Erythroblast (primary cell): ENCODE data around the gene GRHL3.

ENCODE experiments used
- GATA1 ChIP-seq: IDR thresholded peaks from 2 replicates; pipeline ENCODE4 v1.6.1; 2011; ENCODE audit warnings: low read depth, mild to moderate bottlenecking, control low read depth, low read length, moderate library complexity
- POLR2A ChIP-seq: IDR thresholded peaks from 2 replicates; pipeline ENCODE4 v1.6.1; 2011; ENCODE audit warnings: mild to moderate bottlenecking, low read length

- TF ChIP-seq POLR2A, result no peak
- no peak for TF ChIP-seq GATA1
These were observed 2.0 kb downstream of the GRHL3 start for GRCh38 chr1:24321126-24321525.
